ENCODE data around the gene SPAG16.

DNA sequence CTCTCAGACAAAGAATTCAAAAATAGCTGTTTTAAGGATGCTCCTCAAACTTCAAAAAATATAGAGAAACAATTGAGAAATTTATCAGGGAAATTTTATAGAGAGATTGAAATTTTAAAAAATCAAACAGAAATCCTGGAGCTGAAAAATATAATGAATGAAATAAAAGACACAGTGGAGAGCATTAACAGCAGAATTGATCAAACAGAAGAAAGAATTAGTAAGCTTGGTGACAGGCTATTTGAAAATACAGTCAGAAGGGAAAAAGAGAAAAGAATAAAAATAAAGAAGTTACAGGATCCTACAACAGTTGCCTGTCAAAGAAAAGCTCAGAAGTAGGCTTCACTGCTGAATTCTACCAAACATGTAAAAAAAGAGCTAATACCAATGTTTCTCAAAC lies 832.8 kb downstream of the SPAG16 start:
- TF ChIP-seq CTCF (IDR thresholded peaks at IDR 0.05; ENCODE audit: low read length) (no peak), EZH2 (IDR thresholded peaks at IDR 0.05; ENCODE audit: borderline replicate concordance, low read length) (no peak)

All from OCI-LY1 (cell line).